Stimulated activated naive CD4-positive, alpha-beta T cell (primary cell): ENCODE results near the gene EPHX1.
"Not testable (repeated sequence)": the region's sequence is repeated elsewhere in the genome, so short reads cannot be mapped to it uniquely, and the experiment has no call there.

Source experiments
- DNase-seq, 6 experiments: peaks; one replicate each; lab custom pipeline; 2025; lab: John Stamatoyannopoulos, UW

EPHX1 gene

DNA sequence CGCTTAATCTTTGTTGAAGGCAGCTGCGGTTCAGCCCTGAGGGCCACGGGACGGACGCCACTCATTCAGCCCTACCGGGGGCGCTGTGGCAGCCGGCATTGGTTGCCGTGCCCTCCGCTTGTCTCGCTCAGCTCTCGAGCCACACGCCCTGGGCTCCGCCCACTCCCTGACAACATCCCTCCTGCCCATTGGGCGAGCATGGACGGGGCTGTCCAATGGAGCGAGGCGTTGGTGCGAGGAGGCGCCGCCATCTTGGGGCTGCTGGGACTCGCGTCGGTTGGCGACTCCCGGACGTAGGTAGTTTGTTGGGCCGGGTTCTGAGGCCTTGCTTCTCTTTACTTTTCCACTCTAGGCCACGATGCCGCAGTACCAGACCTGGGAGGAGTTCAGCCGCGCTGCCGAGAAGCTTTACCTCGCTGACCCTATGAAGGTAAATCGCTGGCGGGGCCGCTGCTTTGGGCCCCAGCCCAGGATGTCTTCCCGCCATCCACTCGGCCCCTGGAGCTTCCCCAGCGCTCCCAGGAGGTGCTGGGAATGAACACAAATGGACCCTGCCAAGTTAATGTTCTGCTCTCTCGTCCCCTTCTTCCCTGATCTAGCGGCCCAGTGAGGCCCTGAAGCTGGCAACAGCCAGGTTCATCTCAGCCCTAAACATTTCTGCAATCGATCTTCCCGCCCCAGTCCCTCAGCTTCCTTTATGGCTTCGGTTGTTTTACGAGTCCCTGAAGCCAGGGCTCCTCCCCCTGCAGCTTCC, 32.2 kb upstream of the EPHX1 start, which contains the start of gene SRP9:
Gene SRP9 (plus strand): TSS at position 244 of the 754 bp plus-strand sequence. CDS start 115 bp downstream, at position 359.
- peak; percentile 95 to 99 (median 98) for DNase-seq

DNA sequence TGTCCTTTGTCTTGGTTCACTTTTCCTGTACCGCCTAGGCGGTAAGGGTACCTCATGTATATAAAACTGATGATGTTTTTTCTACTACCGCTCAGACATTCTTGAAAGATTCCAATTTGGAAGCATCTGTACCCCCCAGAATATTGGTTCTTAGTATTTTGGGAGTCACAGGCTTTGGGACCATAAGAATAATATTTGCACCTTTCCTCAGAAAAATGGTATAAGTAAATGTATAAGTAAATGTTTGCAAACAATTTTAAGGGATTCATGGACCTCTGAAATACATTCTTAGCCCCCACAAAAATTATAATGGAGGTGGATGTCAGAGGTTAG, 31.6 kb upstream of the EPHX1 start:
- no peak for DNase-seq

DNA sequence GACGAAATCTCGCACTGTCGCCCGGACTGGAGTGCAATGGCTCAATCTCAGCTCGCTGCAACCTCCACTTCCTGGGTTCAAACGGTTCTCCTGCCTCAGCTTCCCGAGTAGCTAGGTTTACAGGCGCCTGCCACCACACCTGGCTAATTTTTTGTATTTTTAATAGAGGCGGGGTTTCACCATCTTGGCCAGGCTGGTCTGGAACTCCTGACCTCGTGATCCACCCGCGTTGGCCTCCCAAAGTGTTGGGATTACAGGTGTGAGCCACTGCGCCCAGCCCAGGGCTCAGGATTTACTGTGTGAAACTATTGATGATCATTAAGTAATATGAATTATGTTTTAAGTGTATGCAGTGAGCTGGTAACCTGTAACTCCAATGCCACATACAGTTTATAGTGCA, 30.8 kb upstream of the EPHX1 start:
- not testable (repeated sequence) for DNase-seq

DNA sequence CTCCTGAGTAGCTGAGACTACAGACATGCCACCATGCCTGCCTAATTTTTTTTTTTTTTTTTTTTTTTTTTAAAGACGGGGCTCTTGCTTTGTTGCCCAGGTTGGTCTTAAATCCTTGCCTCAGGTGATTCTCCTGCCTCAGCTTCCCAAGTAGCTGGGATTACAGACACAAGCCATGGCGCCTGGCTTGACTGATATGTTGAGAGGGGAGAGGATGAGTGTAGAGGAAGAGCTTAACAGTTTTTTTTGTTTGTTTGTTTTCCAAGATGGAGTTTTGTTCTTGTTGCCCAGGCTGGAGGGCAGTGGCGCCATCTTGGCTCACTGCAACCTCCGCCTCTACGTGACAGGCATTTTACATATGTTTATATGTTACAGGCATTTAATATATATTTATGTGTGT, 29.8 kb upstream of the EPHX1 start:
- DNase-seq = no peak

DNA sequence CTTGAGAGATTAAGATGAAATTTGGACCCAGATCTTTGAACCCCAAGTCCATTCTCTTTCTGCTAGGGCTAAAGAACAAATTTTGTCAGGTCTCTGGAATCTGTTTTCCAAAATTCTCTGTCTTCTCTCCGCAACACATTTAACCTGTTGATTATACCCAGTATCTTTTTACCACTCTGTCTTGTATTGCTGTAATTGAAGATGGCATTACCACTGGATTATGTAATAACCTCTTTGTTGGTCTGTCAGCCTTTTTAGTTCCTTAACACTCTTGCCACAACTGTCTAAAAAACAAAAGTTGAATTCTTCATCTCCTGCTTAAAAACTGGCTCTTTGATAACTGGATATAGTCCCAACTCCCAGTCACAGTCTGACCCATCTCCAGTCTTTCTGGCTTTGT, 29.3 kb upstream of the EPHX1 start:
- no peak for DNase-seq

DNA sequence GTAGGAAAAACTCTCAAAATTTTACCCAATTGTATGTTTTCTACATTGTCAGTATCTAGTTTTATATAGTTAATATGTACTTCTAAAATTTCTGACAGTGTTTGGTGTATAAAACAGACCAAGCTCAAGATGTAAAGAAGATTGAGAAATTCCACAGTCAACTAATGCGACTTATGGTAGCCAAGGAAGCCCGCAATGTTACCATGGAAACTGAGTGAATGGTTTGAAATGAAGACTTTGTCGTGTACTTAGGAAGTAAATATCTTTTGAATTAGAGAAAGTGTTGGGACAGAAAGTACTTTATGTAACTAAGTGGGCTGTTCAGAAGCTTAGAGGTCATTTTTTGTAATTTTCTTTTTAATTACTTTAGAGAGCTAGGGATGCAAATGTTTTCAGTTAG, 20.8 kb upstream of the EPHX1 start:
- not testable (repeated sequence) for DNase-seq

DNA sequence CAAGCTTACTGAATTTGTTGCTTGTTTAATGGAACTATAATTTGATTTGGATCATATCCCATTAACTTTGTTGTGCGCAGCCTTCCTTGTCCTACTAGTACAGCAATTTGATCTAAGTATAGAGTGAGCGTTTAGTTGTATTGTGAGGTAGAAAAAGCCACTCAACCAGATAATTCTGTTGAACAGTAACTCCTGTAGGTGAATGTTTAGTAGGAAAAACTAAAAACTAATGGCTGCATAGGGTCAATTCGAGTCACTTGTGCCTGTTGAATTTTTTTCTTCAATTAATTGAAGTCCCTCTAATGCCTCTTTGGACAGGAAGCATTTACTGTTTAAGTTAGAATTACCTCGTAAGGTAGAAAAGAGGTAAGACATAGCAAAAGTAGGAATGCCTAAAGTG, 15.0 kb upstream of the EPHX1 start:
- DNase-seq = no peak

DNA sequence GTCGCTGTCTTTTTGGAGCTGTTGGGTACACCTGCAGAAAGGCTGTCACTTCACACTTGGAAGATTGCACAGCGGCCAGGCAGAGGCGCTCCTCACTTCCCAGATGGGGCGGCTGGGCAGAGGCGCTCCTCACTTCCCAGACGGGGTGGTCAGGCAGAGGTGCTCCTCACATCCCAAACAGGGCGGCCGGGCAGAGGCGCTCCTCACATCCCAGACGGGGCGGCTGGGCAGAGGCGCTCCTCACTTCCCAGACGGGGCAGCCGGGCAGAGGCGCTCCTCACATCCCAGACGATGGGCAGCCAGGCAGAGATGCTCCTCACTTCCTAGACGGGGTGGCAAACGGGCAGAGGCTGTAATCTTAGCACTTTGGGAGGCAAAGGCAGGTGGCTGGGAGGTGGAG, 13.8 kb upstream of the EPHX1 start:
- DNase-seq = not testable (repeated sequence)

DNA sequence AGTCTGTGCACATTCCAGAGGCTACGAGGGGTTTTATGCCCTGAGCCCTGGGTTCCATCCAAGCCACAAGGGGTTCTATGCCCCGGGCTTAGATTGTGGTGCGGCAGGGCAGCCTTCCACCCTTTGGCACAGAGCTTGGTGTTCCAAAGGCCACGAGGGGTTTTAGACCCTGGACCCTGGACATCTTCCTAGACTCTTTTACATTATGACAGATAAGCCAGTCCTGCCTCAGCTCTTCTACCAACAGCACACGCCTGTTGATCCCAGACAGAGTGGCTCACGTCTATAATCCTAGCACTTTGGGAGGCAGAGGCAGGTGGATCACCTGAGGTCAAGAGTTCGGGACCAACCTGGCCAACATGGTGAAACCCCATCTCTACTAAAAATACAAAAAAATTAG, 8.8 kb upstream of the EPHX1 start:
- not testable (repeated sequence) for DNase-seq

DNA sequence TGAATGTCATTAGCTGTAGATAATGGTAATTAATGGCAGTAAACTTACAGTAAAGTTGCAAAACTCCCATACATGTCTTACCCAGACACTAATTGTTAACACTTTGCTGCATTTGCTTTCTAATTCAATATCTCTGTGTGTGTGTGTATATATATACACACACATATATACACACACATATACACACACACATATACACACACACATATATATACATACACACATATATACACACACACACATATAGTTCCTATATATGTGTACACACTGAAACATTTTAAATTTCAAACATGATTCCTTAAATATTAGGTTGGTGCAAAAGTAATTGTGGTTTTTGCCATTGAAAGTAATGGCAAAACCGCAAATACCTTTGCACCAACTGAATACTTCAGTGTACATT, 3.7 kb upstream of the EPHX1 start:
- DNase-seq = no peak

DNA sequence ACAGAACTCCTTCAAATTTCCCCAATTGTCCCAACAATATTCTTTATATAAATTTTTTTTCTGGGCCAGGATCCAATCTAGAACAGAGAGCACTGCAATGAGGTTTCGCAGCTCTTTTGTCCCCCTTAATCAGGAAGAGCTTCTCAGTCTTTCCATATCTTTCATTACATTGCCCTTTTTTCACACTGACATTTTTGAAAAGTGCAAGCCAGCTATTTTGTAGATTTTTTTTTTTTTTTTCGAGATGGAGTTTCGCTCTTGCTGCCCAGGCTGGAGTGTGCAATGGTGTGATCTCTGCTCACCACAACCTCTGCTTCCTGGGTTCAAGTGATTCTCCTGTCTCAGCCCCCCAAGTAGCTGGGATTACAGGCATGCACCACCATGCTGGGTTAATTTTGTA, 3.2 kb upstream of the EPHX1 start:
- not testable (repeated sequence) for DNase-seq

DNA sequence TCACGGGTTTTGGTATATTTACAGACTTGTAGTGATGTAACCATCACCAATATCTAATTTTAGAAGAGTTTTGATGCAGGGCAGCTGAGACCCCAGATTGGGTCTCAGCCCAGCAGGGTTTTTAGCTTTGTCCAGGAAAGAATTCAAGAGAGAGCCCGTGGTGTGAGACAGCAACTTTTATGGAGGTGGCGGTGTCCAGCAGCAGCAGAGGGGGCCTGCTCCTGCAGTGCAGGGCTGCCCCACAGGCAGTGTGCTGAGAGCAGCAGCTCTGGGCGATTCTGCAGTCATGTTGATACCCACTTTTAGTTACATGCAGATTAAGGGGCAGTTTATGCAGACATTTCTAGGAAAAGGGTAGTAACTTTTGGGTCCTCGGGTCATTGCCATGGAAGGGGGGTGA, 1.8 kb upstream of the EPHX1 start:
- DNase-seq = no peak

DNA sequence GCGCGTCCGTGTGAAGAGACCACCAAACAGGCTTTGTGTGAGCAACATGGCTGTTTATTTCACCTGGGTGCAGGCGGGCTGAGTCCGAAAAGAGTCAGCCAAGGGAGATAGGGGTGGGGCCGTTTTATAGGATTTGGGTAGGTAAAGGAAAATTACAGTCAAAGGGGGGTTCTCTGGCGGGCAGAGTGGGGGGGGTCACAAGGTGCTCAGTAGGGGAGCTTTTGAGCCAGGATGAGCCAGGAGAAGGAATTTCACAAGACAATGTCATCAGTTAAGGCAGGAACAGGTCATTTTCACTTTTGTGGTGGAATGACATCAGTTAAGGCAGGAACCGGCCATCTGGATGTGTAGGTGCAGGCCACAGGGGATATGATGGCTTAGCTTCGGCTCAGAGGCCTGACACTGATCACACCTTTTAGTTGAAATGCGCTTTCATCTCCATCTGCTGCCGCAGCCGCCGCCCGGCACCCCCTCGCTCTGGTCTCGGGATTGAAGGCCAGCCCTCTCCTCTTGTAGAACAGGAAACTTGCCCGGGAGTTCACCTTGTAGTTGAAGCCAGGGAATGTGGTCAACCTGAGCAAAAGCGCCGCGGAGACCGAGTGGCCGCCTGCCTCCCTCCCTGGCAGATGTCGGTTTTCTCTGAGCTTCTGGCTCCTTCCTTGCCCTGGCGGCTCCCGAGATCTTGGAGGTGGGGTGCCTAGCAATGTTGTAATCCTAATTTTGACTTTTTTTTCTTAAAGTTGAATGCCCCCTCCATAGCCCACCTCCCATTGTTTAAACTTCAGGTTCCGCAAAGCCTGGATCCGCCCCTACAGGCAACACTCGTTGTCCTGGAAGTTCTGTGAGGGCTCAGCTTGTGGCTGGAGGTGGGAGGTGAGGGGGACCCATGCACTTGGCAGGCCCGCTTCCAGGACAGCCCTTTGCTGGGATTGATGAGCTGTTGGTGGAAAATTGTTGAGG, 935 bp downstream of the EPHX1 start:
- not testable (repeated sequence) for DNase-seq

DNA sequence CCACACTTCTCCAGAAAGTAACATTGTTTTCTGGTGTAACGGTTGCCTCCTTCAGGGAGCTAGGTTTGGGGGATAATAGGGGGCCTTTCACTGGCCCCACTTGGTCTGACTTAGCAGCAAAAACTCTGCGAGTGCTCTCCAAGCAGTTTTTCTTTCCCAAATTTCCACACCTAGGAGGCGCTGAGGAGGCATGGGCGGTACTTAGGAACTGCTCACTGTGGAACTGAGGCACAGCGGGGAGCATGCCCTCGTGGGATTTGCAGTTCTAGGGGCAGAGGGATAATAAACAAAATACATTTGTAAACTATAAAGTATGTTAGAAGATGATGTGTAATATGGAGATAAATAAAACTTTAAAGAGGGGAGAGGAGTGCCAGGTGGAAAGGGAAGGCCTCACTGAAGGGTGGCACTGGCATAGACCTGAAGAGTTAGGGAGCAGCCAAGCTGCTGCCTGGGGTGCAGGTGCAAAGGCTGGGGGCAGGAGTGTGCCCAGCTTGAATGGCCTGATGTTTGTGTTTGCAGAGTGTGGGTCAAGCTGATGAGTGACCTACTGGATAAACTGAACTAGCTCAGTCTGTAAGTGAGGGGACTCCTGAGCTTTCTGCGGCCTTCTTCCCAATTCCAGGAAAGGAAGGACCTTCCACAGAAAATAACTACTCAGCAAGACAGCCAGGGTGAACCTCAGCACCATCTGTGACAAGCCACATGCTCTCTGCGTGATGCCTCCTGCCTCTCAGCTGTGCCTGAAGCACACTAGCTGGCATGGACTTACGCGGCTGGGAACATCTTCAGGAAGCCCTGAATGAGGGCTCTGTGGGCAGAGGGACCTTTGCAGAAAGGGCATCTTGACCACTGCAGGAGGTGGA, 1.9 kb downstream of the EPHX1 start:
- DNase-seq = no peak

DNA sequence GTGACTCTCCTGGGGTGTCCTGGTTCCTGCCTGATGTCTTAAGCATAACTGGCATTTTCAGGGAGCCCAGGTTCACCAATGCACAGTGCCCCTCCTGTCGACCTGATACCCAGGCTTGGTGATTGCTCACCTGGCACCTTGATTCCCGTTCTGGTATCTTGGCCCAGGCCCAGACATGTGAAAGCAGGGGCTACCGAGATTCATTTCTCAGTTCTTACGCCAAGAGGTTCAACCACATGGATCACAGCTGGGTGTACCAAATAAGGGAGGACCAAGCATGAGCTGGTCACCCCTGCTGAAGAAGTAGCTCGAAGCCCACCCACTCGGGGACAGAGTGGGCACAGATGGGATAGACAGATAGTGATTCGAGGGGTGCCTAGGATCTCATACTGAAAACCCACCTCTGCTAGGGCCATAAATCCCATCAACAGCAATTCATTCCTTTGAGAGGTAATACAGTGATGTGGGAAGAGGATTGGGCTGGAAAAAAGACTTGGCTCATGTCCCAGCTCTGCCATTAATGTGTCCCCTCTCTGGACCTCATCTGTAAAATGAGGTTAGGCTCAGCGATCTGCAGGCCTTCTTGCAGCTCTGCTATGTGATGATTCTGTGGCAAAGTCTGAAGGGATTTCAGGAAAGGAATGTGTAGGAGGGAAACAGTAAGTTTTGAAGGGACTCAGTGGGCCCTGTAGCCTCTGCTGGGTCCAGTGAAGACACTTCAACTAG, 2.7 kb downstream of the EPHX1 start:
- DNase-seq = no peak

DNA sequence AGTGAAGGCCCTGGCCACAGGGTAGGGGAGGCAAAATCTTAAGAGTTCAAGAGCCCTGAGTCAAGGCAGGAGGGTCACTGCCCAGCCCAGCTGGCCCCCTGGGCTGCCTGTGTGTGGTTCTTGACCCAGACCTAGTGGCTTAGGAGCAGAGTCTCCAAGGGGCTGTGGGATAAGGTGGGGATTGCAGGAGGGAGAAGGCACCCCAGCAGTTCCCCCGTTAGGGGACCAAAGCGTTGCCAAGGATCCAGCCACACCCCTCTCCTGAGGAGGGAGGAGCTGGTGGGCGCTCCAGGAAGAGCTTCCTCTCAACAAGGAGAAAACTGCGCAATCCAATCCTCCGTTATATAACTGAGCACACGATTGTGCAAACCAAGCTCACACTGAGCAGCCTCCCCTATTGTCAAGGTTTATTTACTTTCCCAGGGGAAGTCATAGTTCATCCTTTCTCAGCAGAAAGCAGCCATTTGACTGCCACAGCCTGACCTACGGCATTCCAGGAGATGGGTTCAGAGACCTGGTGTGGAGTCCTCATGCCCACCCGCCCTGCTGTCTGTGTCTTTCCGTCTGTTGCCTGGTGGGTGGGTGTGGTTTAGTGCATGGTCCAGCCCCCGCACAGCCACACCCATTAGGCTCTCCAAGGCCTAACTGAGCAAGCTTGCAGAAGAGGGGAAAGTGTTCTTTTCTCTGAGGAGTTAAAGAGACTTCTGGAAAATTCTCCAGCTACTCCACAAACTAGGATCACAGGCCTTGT, 3.5 kb downstream of the EPHX1 start:
- no peak for DNase-seq

DNA sequence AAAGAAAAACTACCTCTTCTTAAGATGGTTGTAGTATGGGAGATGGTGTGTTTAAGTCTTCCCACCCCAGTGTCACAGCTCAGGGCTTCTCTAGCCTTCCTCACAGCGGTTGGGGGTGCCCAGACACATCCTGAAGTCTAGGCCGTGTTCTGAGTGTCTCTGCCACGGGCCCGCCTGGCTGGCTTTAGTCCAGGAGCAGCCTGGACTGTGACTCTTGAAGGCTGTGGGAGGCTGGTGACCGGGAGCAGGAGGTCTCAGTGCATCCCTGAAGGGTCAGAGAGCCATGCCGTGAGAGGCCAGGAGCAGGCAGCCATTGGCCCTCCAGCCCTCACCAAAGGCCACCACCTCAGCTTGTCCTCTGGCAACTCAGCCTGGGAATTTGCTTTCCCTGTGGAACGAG, 4.5 kb downstream of the EPHX1 start:
- no peak for DNase-seq

DNA sequence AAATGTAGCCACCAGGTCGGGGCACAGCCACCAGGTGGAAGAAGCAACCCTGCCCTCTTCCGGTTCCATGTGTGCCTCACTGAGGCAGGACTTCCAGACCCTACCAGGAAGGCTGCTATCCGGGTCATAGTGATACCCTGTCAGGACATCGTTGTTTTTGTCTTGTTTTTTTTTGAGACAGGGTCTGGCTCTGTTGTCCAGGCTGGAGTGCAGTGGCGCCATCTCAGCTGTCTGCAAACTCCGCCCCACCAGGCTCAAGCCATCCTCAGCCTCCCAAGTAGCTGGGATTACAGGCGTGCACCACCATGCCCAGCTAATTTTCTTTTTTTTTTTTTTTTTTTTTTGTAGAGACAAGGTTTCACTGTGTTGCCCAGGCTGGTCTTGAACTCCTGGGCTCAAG, 5.2 kb downstream of the EPHX1 start:
- not testable (repeated sequence) for DNase-seq

DNA sequence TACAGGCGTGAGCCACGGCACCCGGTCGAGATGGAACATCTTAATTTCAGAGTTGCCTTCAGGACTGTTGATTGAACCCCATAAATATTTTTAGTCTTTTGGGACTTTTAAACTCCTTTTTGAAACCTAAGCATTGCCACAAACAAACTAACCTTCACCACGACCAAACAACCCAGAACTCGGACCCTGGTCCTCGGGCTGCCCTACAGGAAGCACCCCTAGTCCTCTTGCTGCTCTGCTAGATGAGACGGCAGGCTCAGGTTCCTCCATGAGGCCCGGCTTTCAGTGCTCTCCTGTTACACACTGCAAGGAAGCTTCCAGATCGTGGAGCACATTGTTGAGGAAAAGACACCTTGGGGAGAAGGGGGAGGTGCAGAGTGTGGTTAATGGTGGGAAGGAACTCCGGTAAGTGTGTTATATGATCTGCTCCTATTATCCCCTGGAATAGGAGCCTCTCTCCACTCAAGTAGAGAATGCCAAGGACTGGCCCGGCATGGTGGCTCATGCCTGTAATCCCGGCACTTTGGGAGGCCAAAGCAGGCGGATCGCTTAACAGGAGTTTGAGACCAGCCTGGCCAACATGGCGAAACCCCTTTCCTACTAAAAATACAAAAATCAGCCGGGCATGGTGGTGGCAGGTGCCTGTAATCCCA, 5.7 kb downstream of the EPHX1 start:
- DNase-seq = no peak
